ENCODE results near the gene MAVS. TPM values are rescaled to one million over a fixed set of nuclear protein-coding genes. Genes with fewer than 3 reads are reported as not detected.

Gene MAVS
- total and polyA plus RNA-seq, 5 donors: 28.5 to 32.6 (median 30.0) TPM

DNA sequence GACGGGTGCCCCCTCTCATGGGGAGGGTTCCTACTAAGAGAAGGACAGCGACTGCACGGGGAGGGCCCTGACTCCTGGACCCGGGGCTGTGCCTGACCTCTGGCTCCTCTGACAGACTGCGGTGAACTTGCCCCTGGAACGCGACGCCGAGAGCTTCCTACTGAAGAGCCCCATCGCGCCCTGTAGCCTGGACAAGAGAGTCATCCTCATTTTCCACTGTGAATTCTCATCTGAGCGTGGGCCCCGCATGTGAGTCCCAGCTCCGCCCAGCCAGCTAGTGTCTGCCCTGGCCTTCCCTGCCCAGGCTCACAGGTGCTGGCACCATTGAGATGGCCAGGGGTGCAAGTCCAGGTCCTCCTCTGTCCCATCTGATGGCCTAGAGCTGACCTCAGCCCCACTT lies 43.3 kb upstream of the MAVS start:
- ATAC-seq (no peak), DNase-seq (no peak)
- H3K9me3 ChIP-seq (ENCODE audit: control insufficient read depth, low read length): no peaks in the 10 kb centered on the region
- no peak overlapping the region for H3K27ac ChIP-seq (ENCODE audit: low read length)
- 95% methylated on average over 14 of the region's 14 CpGs for WGBS
- H3K4me3 ChIP-seq (ENCODE audit: low read length): no peak overlapping the region
- intact Hi-C loops (cut with DNase I): no loop called here
- no peaks in the 10 kb centered on the region for H3K27me3 ChIP-seq (ENCODE audit: control insufficient read depth, insufficient read depth)
- H3K4me1 ChIP-seq (ENCODE audit: control insufficient read depth, insufficient read depth, low read length): peaks cover 10% of the 10 kb centered on the region

DNA sequence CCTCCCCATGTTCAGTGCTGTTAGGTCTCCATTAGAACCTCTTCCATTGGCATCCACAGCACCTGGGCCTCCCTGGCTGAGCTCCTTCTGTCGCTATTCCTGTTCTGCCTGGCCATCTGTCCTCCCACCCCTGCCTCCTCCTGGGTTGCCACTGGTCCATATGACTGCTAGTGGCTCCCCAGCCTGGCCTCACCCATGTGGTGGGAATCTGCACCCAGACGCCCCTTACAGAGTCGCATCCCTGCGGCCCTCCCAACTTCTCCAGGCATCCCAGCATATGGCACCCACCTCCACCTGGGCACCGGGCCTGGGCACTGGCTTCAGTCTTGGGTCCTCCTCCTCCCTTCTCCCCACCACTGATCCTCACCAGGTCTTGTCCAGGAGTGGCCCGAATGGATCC lies 42.8 kb upstream of the MAVS start:
- Histone ChIP-seq H3K4me1 (ENCODE audit: control insufficient read depth, insufficient read depth, low read length) (peaks cover 10% of the 10 kb centered on the region), H3K27me3 (ENCODE audit: control insufficient read depth, insufficient read depth) (no peaks in the 10 kb centered on the region), H3K9me3 (ENCODE audit: control insufficient read depth, low read length) (no peaks in the 10 kb centered on the region), H3K4me3 (ENCODE audit: low read length) (no peak overlapping the region), H3K27ac (ENCODE audit: low read length) (no peak overlapping the region)
- WGBS: 95% methylated on average over 6 of the region's 6 CpGs
- DNase-seq: no peak
- no peak for ATAC-seq
- intact Hi-C loops (cut with DNase I): no loop called here

DNA sequence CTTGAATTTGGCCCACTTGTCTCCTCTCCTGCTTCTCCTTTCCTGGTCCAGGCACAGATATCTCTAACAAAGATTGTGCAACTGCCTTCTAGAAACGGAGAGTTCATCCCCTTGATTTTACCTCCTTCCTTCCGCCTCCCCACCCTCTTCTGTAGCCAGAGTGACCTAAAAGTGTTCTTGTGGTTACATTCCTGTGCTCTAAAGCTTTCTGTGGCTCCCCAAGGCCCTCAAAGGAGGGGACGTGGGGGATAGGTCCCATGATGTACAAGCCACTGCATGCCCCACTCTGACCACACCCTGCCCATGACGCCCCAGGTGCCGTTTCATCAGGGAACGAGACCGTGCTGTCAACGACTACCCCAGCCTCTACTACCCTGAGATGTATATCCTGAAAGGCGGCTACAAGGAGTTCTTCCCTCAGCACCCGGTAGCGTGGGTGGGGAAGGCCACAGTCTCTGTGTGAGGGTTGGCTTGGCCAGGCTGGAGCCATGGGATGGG lies 42.3 kb upstream of the MAVS start:
- 82% methylated on average over 11 of the region's 11 CpGs for WGBS
- Histone ChIP-seq H3K27ac (ENCODE audit: low read length) (no peak overlapping the region), H3K4me3 (ENCODE audit: low read length) (no peak overlapping the region), H3K4me1 (ENCODE audit: control insufficient read depth, insufficient read depth, low read length) (peaks cover 10% of the 10 kb centered on the region), H3K9me3 (ENCODE audit: control insufficient read depth, low read length) (no peaks in the 10 kb centered on the region), H3K27me3 (ENCODE audit: control insufficient read depth, insufficient read depth) (no peaks in the 10 kb centered on the region)
- no peak for ATAC-seq
- intact Hi-C loops (cut with DNase I): no loop called here
- no peak for DNase-seq

DNA sequence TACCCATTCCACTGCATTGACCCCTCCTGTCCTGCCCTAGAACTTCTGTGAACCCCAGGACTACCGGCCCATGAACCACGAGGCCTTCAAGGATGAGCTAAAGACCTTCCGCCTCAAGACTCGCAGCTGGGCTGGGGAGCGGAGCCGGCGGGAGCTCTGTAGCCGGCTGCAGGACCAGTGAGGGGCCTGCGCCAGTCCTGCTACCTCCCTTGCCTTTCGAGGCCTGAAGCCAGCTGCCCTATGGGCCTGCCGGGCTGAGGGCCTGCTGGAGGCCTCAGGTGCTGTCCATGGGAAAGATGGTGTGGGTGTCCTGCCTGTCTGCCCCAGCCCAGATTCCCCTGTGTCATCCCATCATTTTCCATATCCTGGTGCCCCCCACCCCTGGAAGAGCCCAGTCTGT lies 41.9 kb upstream of the MAVS start:
- ATAC-seq (no peak), DNase-seq (peak in 1 of 3 donors; percentile 12)
- intact Hi-C loops (cut with DNase I): no loop called here
- Histone ChIP-seq H3K4me1 (ENCODE audit: control insufficient read depth, insufficient read depth, low read length) (peaks cover 10% of the 10 kb centered on the region), H3K27ac (ENCODE audit: low read length) (no peak overlapping the region), H3K27me3 (ENCODE audit: control insufficient read depth, insufficient read depth) (no peaks in the 10 kb centered on the region), H3K4me3 (ENCODE audit: low read length) (no peak overlapping the region), H3K9me3 (ENCODE audit: control insufficient read depth, low read length) (no peaks in the 10 kb centered on the region)
- 94% methylated on average over 11 of the region's 11 CpGs for WGBS

DNA sequence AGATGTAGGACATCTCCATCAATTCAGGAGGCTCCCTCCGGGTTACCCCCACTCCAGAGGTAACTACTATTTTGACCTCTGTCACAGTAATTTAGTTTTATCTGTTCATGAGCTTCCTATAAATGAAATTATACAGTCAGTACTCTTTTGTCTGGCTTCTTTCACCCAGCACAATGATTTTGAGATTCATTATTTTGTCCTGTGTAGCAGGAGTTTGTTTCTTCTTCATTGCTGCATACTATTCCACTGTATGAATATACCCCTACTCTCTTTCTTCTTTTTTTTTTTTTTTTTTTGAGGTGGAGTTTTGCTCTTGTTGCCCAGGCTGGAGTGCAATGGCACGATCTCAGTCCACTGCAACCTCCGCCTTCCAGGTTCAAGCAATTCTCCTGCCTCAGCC lies 38.1 kb upstream of the MAVS start:
- WGBS: 89% methylated on average over 3 of the region's 3 CpGs
- intact Hi-C loops (cut with DNase I): no loop called here

DNA sequence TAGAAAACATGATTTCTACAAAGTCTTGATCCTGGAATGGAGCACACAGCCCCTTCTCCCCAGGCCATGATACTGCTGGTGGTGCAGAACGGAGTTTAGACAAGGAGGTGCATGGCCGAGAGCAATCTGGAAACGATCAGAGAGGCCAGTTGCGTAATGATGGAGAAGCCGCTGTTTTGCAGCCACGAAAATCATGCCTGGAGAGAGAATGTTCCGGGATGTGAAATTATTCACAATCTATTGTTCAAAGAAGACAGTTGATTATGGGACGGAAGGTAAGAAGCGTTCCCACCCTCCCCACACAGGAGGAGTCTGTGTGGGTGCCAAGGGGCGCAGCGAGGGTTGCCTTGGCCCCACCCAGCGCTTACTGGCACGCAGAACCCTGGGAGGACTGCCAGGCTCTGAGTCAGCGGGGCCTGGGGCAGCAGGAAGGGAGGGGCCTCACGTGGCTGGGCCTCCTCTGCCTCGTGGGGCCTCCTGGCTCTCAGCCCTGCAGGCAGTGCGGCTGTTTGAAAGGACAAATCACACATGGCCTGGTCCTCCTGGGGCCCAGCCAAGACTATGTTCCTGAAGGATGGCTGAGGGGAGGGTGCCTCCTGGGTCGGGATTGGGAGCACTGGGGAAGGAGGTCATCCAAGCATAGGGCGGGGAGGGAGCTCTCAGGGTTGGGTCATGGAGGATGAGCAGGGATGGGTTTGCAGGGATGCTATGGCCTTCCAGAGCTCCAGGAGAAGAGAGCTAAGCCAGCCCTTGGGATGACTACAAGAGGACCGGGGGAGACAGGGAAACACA lies 35.0 kb upstream of the MAVS start:
- DNase-seq (peak; percentile 98 to 100 (median 100)), ATAC-seq (peak; percentile 91 to 92)
- WGBS: 2% methylated on average over 20 of the region's 20 CpGs
- Histone ChIP-seq H3K4me1 (ENCODE audit: control insufficient read depth, insufficient read depth, low read length) (peaks cover 14% of the 10 kb centered on the region), H3K27ac (ENCODE audit: low read length) (peak overlapping the region; percentile 92), H3K4me3 (ENCODE audit: low read length) (peak overlapping the region; percentile 27), H3K27me3 (ENCODE audit: control insufficient read depth, insufficient read depth) (no peaks in the 10 kb centered on the region), H3K9me3 (ENCODE audit: control insufficient read depth, low read length) (no peaks in the 10 kb centered on the region)
- intact Hi-C loops (cut with DNase I): no loop called here

More for the DNA sequence above, 38.1 kb upstream of the MAVS start:
- peaks cover 14% of the 10 kb centered on the region for H3K4me1 ChIP-seq (ENCODE audit: control insufficient read depth, insufficient read depth, low read length)
- H3K4me3 ChIP-seq (ENCODE audit: low read length): no peak overlapping the region
- H3K27ac ChIP-seq (ENCODE audit: low read length): peak overlapping the region; percentile 99
- H3K27me3 ChIP-seq (ENCODE audit: control insufficient read depth, insufficient read depth): no peaks in the 10 kb centered on the region
- DNase-seq (no peak), ATAC-seq (no peak)
- H3K9me3 ChIP-seq (ENCODE audit: control insufficient read depth, low read length): no peaks in the 10 kb centered on the region

DNA sequence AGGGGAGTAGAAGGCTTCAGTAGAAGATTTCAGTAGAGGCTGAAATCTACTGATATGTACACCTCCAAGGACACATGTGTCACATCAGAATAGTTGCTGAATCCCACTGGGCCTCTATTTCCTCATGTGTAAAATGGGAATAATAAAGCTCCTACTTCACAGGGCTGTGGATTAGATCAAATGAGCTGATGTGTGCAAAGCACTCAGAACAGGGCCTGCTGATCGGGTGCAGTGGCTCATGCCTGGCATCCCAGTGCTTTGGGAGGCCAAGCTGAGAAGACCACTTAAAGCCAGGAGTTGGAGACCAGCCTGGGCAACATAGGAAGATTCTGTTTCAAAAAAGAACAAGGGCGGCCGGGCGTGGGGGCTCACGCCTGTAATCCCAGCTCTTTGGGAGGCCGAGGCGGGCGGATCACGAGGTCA lies 34.4 kb upstream of the MAVS start:
- ATAC-seq (no peak), DNase-seq (no peak)
- Histone ChIP-seq H3K4me3 (ENCODE audit: low read length) (no peak overlapping the region), H3K27ac (ENCODE audit: low read length) (peak overlapping the region; percentile 59), H3K4me1 (ENCODE audit: control insufficient read depth, insufficient read depth, low read length) (peaks cover 11% of the 10 kb centered on the region), H3K9me3 (ENCODE audit: control insufficient read depth, low read length) (no peaks in the 10 kb centered on the region), H3K27me3 (ENCODE audit: control insufficient read depth, insufficient read depth) (no peaks in the 10 kb centered on the region)
- WGBS: 94% methylated on average over 9 of the region's 9 CpGs
- intact Hi-C loops (cut with DNase I): no loop called here

DNA sequence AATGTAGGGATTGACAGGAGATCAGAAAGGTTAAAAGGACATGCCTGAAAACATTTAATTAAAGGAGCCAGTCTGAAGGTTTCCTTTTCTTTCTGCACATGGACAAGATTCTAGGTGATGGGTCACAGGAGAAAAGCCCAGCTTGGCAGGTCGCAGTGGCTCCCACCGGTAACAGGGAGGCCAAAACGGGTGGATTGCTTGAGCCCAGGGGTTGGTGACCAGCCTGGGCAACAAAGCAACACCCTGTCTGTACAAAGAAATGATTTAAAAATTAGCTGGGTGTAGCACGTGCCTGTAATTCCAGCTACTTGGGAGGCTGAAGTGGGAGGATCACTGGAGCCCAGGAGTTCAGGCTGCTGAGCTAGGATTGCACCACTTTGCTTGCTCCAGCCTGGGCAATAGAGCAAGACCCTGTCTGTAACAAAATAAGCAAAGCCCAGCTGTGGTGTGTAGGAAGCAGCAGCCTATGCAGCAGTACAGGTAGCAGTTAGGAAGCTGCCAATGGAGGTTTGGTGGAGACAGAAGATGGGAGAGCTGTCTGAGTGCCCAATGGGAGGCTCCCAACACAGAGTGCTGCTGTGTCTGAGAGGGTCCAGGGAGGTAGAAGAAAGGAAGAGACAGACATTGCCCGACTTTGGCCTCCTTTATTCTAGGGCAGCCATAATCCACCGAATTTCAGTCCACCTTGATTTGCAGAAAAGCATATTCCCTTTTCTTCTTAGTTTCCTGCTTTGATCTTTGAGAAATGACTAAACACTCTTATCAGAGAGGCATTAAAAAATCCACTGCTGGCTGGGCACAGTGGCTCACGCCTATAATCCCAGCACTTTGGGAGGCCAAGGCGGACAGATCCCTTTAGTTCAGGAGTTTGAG lies 33.4 kb upstream of the MAVS start:
- peaks cover 6% of the 10 kb centered on the region for H3K4me1 ChIP-seq (ENCODE audit: control insufficient read depth, insufficient read depth, low read length)
- no peak for ATAC-seq

DNA sequence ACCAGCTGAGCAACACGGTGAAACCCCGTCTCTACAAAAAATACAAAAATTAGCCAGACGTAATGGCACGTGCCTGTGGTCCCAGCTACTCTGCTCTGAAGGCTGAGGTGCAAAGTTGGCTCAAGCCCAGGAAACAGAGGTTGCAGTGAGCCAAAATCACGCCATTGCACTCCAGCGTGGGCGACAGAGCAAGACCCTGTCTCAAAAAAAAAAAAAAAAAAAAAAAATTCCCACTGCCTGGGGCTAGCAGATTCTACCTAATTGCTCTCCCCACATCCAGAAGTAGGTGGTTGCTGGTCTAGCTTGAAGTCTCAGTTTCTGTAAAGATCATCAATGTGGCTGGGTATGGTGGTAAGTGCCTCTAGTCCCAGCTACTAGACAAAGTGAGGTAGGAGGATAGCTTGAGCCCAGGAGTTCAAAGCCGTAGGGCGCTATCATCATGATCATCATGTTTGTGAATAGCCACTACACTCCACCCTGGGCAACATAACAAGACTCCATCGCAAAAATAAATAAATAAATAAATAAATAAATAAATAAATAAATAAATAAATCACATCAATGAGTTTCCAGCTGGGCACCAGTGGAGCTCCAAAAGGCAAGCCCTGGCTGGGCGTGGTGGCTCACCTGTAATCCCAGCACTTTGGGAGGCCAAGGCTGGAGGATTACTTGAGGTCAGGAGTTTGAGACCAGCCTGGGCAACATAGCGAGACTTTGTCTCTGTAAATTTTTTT lies 32.6 kb upstream of the MAVS start:
- DNase-seq: no peak
- no peak overlapping the region for H3K4me3 ChIP-seq (ENCODE audit: low read length)
- 88% methylated on average over 12 of the region's 12 CpGs for WGBS
- H3K27ac ChIP-seq (ENCODE audit: low read length): no peak overlapping the region
- peaks cover 11% of the 10 kb centered on the region for H3K4me1 ChIP-seq (ENCODE audit: control insufficient read depth, insufficient read depth, low read length)
- H3K9me3 ChIP-seq (ENCODE audit: control insufficient read depth, low read length): no peaks in the 10 kb centered on the region
- intact Hi-C loops (cut with DNase I): no loop called here
- ATAC-seq: no peak
- no peaks in the 10 kb centered on the region for H3K27me3 ChIP-seq (ENCODE audit: control insufficient read depth, insufficient read depth)

More for the DNA sequence above, 33.4 kb upstream of the MAVS start:
- WGBS: 74% methylated on average over 8 of the region's 8 CpGs
- Histone ChIP-seq H3K4me3 (ENCODE audit: low read length) (no peak overlapping the region), H3K27ac (ENCODE audit: low read length) (no peak overlapping the region), H3K27me3 (ENCODE audit: control insufficient read depth, insufficient read depth) (no peaks in the 10 kb centered on the region), H3K9me3 (ENCODE audit: control insufficient read depth, low read length) (no peaks in the 10 kb centered on the region)
- DNase-seq: no peak
- intact Hi-C loops (cut with DNase I): no loop called here

DNA sequence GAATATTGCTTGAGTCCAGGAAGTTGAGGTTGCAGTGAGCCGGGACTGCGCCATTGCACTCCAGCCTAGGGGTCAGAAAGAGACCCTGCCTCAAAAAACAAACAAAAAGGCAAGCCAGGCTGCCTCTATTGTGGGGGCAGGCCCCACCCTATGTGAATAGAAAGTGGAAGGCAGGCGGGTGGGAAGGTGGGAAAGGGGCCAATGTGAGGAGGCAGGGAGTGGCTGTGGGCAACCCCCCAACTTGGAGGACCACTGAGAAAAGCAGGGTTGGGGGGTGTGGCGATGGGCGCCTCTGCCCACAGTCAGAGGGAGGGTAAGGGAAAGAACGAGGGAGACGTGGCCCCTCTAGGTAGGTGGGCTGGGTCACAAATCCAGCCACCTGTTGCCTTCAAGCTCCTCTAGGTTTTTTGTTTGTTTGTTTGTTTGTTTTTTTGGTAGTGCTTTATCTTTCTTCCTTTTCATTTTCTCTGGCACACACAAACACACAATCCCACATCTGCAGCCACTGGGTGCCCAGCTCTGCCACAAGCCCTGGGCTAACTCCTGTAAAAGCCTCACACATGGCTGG lies 31.6 kb upstream of the MAVS start:
- Histone ChIP-seq H3K4me1 (ENCODE audit: control insufficient read depth, insufficient read depth, low read length) (peaks cover 14% of the 10 kb centered on the region), H3K27me3 (ENCODE audit: control insufficient read depth, insufficient read depth) (no peaks in the 10 kb centered on the region), H3K9me3 (ENCODE audit: control insufficient read depth, low read length) (no peaks in the 10 kb centered on the region), H3K4me3 (ENCODE audit: low read length) (no peak overlapping the region), H3K27ac (ENCODE audit: low read length) (no peak overlapping the region)
- intact Hi-C loops (cut with DNase I): no loop called here
- DNase-seq (no peak), ATAC-seq (no peak)
- 81% methylated on average over 7 of the region's 7 CpGs for WGBS

Data from right cardiac atrium (tissue), 5 donors.